B cell (primary cell): ENCODE measurements around the gene KSR1. TPM values are rescaled to one million over a fixed set of nuclear protein-coding genes. Genes with fewer than 3 reads are reported as not detected.

Experiments used
- ATAC-seq: fragments of 200-7000 bp; cut with Tn5 transposase; one replicate; pipeline ENCODE4 v1.10.0; 2021; ENCODE audit warnings: low read depth, mild to moderate bottlenecking, moderate number of reproducible peaks, moderate library complexity
- CTCF ChIA-PET: fragments of 350-600 bp; sonication (Branson Sonifier 250); formaldehyde crosslinking; loops from one replicate; lab custom pipeline; 2021; ENCODE audit warnings: antibody characterized with exemption, inconsistent platforms; lab: Charles Lee
- POLR2A ChIA-PET: fragments of 350-600 bp; sonication (Branson Sonifier 250); formaldehyde crosslinking; loops from one replicate; lab custom pipeline; 2021; ENCODE audit warnings: antibody characterized with exemption; lab: Charles Lee
- DNase-seq: peaks from one replicate; pipeline ENCODE4 v3.0.0; 2013
- H2AFZ ChIP-seq: 2 replicates; pipeline ENCODE4 v1.6.1; 2012; ENCODE audit warnings: mild to moderate bottlenecking, low read depth, low read length; ENCODE audit not compliant: insufficient read depth, poor library complexity, severe bottlenecking
- H3K27ac ChIP-seq, 2 donors: 1 replicate in 1 of 2; 2 replicates in 1 of 2; pipeline ENCODE4 v1.5.1; 2012 to 2013; ENCODE audit warnings: low read length in 2 of 2, mild to moderate bottlenecking in 2 of 2, moderate library complexity in 1 of 2
- H3K27me3 ChIP-seq, 4 experiments: fragments of 200-600 bp in 1 of 4; sonication (generic) in 1 of 4; replicated peaks in 1 of 4; 1 replicate in 2 of 4; 2 replicates in 2 of 4; pipeline versions ENCODE4 v1.6.1 to v1.7.0; 2013 to 2016; ENCODE audit warnings: low read length in 3 of 4, mild to moderate bottlenecking in 2 of 4, mixed read lengths in 1 of 4, moderate library complexity in 1 of 4; ENCODE audit not compliant: insufficient read depth in 4 of 4, control insufficient read depth in 3 of 4; ENCODE audit errors: control extremely low read depth in 1 of 4
- H3K36me3 ChIP-seq, 2 experiments: replicated peaks in 1 of 2; 1 replicate in 1 of 2; 2 replicates in 1 of 2; pipeline versions ENCODE4 v1.6.1 to v1.7.1; 2013; ENCODE audit warnings: low read length in 1 of 2; ENCODE audit not compliant: insufficient read depth in 2 of 2, control insufficient read depth in 1 of 2; ENCODE audit errors: control extremely low read depth in 1 of 2, extremely low read depth in 1 of 2
- H3K4me1 ChIP-seq, 2 donors: fragments of 200-600 bp in 1 of 2; sonication (generic) in 1 of 2; 1 replicate in 1 of 2; 2 replicates in 1 of 2; pipeline versions ENCODE4 v1.5.1 to v1.6.1; 2013 to 2017; ENCODE audit warnings: low read length in 2 of 2; ENCODE audit not compliant: control insufficient read depth in 2 of 2, insufficient read depth in 2 of 2
- H3K4me2 ChIP-seq: replicated peaks from 2 replicates; pipeline ENCODE3; 2012; ENCODE audit warnings: mild to moderate bottlenecking, low read depth, low read length; ENCODE audit not compliant: poor library complexity, severe bottlenecking
- H3K4me3 ChIP-seq, 5 experiments: fragments of 200-600 bp in 1 of 5; sonication (generic) in 1 of 5; 1 replicate in 3 of 5; 2 replicates in 2 of 5; pipeline versions ENCODE4 v1.5.1 to v1.7.0; 2011 to 2016; ENCODE audit warnings: low read length in 4 of 5, mild to moderate bottlenecking in 4 of 5, low read depth in 2 of 5, control low read depth in 1 of 5, moderate library complexity in 1 of 5; ENCODE audit not compliant: insufficient read depth in 1 of 5; ENCODE audit errors: control extremely low read depth in 1 of 5, extremely low read depth in 1 of 5
- H3K79me2 ChIP-seq: fragments of 200-600 bp; sonication (generic); one replicate; pipeline ENCODE4 v1.6.0; 2016; ENCODE audit warnings: low read length; ENCODE audit not compliant: control insufficient read depth, insufficient read depth
- H3K9ac ChIP-seq: fragments of 200-600 bp; sonication (generic); 2 replicates; pipeline ENCODE4 v1.6.1; 2017; ENCODE audit warnings: mild to moderate bottlenecking, low read length, moderate library complexity
- H3K9me3 ChIP-seq, 3 donors: one replicate each; pipeline versions ENCODE4 v1.6.1 to v1.7.1; 2013; ENCODE audit warnings: low read length in 2 of 3; ENCODE audit not compliant: control insufficient read depth in 2 of 3, insufficient read depth in 1 of 3; ENCODE audit errors: control extremely low read depth in 1 of 3
- H4K20me1 ChIP-seq: 2 replicates; pipeline ENCODE4 v1.6.0; 2012; ENCODE audit warnings: mild to moderate bottlenecking, low read length; ENCODE audit not compliant: insufficient read depth, control insufficient read depth, poor library complexity, severe bottlenecking
- H3K27ac Mint-ChIP-seq: one replicate; pipeline ENCODE4 v1.8.0; 2021; ENCODE audit warnings: mixed read lengths
- H3K27me3 Mint-ChIP-seq: one replicate; pipeline ENCODE4 v1.8.0; 2021; ENCODE audit warnings: mixed read lengths
- H3K4me1 Mint-ChIP-seq: one replicate; pipeline ENCODE4 v1.8.0; 2021; ENCODE audit warnings: mixed read lengths
- H3K4me3 Mint-ChIP-seq: one replicate; pipeline ENCODE4 v1.8.0; 2021; ENCODE audit warnings: mixed read lengths
- H3K9me3 Mint-ChIP-seq: one replicate; pipeline ENCODE4 v1.8.0; 2022; ENCODE audit warnings: mixed read lengths; ENCODE audit not compliant: insufficient read depth
- EZH2 ChIP-seq: IDR thresholded peaks from 2 replicates; pipeline ENCODE4 v1.6.1; 2012; ENCODE audit warnings: borderline replicate concordance, low read depth, mild to moderate bottlenecking, moderate library complexity, low read length; ENCODE audit not compliant: insufficient read depth, poor library complexity, severe bottlenecking
- WGBS: methylation state at CpG from one replicate; pipeline ENCODE4 v1.1.5; 2013; ENCODE audit warnings: missing lambda C conversion rate; ENCODE audit not compliant: insufficient coverage; 5-methylcytosine and 5-hydroxymethylcytosine counted together
- intact Hi-C: fragments of 100-400 bp; cut with micrococcal nuclease; formaldehyde crosslinking; loops from one replicate; pipeline ENCODE4 v1.10.0; 2022
- polyA plus RNA-seq: library from polyadenylated mRNA; depleted of rRNA; stranded (reverse); fragments of >200 nt; gene quantifications from 2 replicates; pipeline ENCODE4 v1.2.3, GENCODE V29; 2012
- total RNA-seq, 2 donors: library from RNA; stranded (reverse); fragments of 120-200 nt in 1 of 2; gene quantifications; 1 replicate in 1 of 2; 2 replicates in 1 of 2; pipeline versions ENCODE4 v1.2.3 to v1.2.4, GENCODE V29; 2013 to 2022
- TF ChIP-seq, protein P1 (sequence below): fragments of 200-600 bp; IDR thresholded peaks from one replicate; pipeline ENCODE4 v1.8.0; 2022; ENCODE audit warnings: antibody characterized with exemption, mild to moderate bottlenecking

The KSR1 gene
- total and polyA plus RNA-seq, 2 donors (not counting 1 experiment from before 2014, with no cell fraction given), result 27.5 to 85.6 TPM

DNA sequence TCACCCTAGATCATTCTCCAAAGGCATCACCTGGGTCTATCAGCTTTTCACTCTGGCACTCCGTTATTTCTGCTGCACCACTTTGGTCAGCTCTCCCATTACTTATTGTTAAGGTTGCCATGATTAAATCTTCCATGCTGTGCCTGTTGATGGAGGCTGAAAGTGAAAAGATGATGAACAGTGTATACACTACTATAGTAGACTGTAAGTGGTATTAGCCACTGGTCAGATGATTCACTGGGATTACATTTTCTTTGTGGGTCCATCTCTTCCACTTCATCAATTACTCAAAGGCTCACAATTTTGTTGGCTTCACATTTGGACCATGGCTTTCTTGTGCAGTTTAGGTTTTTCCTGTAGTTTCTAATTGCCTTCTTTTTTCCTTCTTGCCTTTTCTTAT, 158.9 kb downstream of the KSR1 start:
- H3K4me2 ChIP-seq, result no peak overlapping the region
- no peaks in the 10 kb centered on the region for H3K27me3 Mint-ChIP-seq
- H3K27ac Mint-ChIP-seq, result no peak overlapping the region
- no peaks in the 10 kb centered on the region for H3K4me1 ChIP-seq
- H3K79me2 ChIP-seq, result no peaks in the 10 kb centered on the region
- H3K27me3 ChIP-seq, result no peaks in the 10 kb centered on the region
- H3K9me3 ChIP-seq, result no peaks in the 10 kb centered on the region
- no peaks in the 10 kb centered on the region for H3K9me3 Mint-ChIP-seq
- ATAC-seq (no peak), DNase-seq (no peak)
- intact Hi-C loops, result no loop called here
- no peak overlapping the region for H3K4me3 ChIP-seq
- no peak overlapping the region for H3K27ac ChIP-seq
- H4K20me1 ChIP-seq, result no peaks in the 10 kb centered on the region
- peaks cover 1 to 26% of the 10 kb centered on the region in 2 experiments for H3K36me3 ChIP-seq
- H3K9ac ChIP-seq, result no peak overlapping the region
- ChIA-PET POLR2A (no interaction called here), CTCF (interaction anchor here (3.0 to 4.2 kb wide), 2 partner anchors 13 to 36 kb away, joined by 14 to 36 read pairs; no protein-coding TSS in a partner anchor)
- TF ChIP-seq, protein P1, sequence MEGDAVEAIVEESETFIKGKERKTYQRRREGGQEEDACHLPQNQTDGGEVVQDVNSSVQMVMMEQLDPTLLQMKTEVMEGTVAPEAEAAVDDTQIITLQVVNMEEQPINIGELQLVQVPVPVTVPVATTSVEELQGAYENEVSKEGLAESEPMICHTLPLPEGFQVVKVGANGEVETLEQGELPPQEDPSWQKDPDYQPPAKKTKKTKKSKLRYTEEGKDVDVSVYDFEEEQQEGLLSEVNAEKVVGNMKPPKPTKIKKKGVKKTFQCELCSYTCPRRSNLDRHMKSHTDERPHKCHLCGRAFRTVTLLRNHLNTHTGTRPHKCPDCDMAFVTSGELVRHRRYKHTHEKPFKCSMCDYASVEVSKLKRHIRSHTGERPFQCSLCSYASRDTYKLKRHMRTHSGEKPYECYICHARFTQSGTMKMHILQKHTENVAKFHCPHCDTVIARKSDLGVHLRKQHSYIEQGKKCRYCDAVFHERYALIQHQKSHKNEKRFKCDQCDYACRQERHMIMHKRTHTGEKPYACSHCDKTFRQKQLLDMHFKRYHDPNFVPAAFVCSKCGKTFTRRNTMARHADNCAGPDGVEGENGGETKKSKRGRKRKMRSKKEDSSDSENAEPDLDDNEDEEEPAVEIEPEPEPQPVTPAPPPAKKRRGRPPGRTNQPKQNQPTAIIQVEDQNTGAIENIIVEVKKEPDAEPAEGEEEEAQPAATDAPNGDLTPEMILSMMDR, result no peak
- no peak for TF ChIP-seq EZH2
- H2AFZ ChIP-seq, result no peak overlapping the region
- no peaks in the 10 kb centered on the region for H3K4me1 Mint-ChIP-seq
- no CpG with 5 or more reads among the region's 1 CpG for WGBS
- H3K4me3 Mint-ChIP-seq, result no peak overlapping the region

DNA sequence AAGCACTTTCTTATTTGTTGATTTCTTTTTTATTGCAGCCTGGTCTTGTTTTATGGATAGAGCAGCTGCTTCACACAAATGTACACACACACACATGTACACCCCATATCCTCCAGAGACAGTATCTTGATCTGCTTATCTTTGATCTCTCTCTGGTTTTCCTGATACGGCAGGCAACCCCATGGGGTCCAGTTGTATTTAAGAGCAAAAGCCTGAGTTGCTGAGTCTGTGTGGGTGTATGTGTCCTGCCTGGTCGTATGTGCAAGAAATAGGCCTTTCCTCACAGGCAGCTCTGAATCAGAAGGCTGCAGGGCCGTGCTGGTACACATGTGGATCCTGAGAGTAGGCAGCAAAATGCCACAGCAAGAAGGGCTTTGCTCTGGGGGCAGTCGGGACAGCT, 160.2 kb downstream of the KSR1 start:
- Histone ChIP-seq H3K36me3 (peaks cover 0 to 30% of the 10 kb centered on the region in 2 experiments), H4K20me1 (no peaks in the 10 kb centered on the region), H3K9me3 (no peaks in the 10 kb centered on the region), H3K9ac (no peak overlapping the region), H2AFZ (no peak overlapping the region), H3K27me3 (no peaks in the 10 kb centered on the region), H3K79me2 (no peaks in the 10 kb centered on the region), H3K4me2 (no peak overlapping the region), H3K4me3 (no peak overlapping the region), H3K4me1 (peaks cover 5 to 12% of the 10 kb centered on the region in 2 donors), H3K27ac (no peak overlapping the region)
- Mint-ChIP-seq H3K9me3 (no peaks in the 10 kb centered on the region), H3K27ac (no peak overlapping the region), H3K27me3 (no peaks in the 10 kb centered on the region), H3K4me3 (no peak overlapping the region), H3K4me1 (peaks cover 5% of the 10 kb centered on the region)
- no peak for TF ChIP-seq EZH2
- TF ChIP-seq, protein P1, result no peak
- 66% methylated on average over 3 of the region's 4 CpGs for WGBS
- ATAC-seq (no peak), DNase-seq (no peak)
- ChIA-PET POLR2A (no interaction called here), CTCF (interaction anchor here (4.2 kb wide), 1 partner anchor 14 kb away, joined by 36 read pairs; no protein-coding TSS in a partner anchor)
- intact Hi-C loops, result no loop called here
